Measurements from ENCODE around the gene CAMK1G. TPM values are rescaled to one million over a fixed set of nuclear protein-coding genes. Genes with fewer than 3 reads are reported as not detected.

Gene CAMK1G
- total RNA-seq, 3 donors from 2014 or later = 0.60 TPM; not detected in 2

DNA sequence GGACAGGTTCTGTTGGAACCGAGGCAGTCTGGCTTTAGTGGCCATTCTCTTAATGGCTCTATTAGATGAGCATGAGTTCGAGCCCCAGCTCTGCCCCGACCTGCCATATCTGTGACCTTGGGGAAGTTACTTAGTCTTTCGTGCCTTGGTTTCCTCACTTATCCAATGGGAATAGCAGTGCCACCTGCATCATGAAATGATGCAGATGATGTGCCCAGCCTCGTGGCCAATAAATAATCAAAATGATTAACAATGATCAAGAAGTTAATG, 30.6 kb downstream of the CAMK1G start:
- Histone ChIP-seq H3K9me3 (no peaks in the 10 kb centered on the region), H3K4me3 (no peak overlapping the region), H3K36me3 (ENCODE audit: low read depth) (no peaks in the 10 kb centered on the region), H3K4me1 (ENCODE audit: low read depth) (peaks cover 6% of the 10 kb centered on the region)
- intact Hi-C loops (cut with DNase I, micrococcal nuclease) = no loop called here
- ATAC-seq = no peak
- no peak for TF ChIP-seq CTCF (IDR thresholded peaks at IDR 0.05)
- DNase-seq = no peak

- Histone ChIP-seq H3K9me3 (no peaks in the 10 kb centered on the region), H3K4me3 (no peak overlapping the region), H3K4me1 (ENCODE audit: low read depth) (peaks cover 13% of the 10 kb centered on the region), H3K36me3 (ENCODE audit: low read depth) (no peaks in the 10 kb centered on the region)
- no peak for TF ChIP-seq CTCF (IDR thresholded peaks at IDR 0.05)
- ATAC-seq (no peak), DNase-seq (no peak)
- intact Hi-C loops (cut with DNase I, micrococcal nuclease) = no loop called here
Measured at GRCh38 chr1:209614906-209615305, 31.4 kb downstream of the CAMK1G start.

- Histone ChIP-seq H3K4me3 (no peak overlapping the region), H3K4me1 (ENCODE audit: low read depth) (peaks cover 20% of the 10 kb centered on the region), H3K36me3 (ENCODE audit: low read depth) (no peaks in the 10 kb centered on the region), H3K9me3 (no peaks in the 10 kb centered on the region)
- no peak for ATAC-seq
- no peak for TF ChIP-seq CTCF (IDR thresholded peaks at IDR 0.05)
- DNase-seq = no peak
- intact Hi-C loops (cut with DNase I, micrococcal nuclease) = no loop called here
Measured at GRCh38 chr1:209616366-209617046, 33.0 kb downstream of the CAMK1G start.

DNA sequence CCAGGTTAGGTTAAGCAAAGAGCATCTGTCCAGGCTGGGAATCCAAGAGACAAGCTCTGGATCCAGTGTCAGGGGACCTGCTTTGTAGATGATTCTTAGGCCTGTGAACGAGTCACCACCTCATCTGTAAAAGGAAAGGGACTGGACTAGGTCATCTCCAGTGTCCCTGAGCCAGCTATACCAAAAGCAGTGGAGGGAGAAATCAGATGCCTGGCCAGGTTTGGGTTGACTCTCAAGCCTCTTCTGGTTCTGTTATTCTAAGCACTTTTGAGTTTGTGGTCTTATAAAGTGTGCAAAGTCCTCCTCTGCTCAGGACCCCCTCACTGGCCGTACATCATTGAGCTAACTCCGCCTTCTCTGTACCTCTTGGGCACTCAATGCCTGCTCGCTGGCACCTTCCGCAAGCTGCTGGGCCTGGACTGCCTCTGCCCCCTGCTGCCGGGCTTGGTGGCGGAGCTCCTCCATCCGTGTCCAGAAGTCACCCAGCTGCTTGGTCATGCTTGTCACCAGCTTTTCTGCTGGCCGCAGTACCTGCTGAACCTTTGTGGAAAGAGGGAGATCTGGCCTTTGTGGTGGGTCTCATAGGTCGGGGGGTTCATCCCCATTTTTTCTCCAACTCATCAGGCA, 33.6 kb downstream of the CAMK1G start:
- ATAC-seq (no peak), DNase-seq (no peak)
- no peaks in the 10 kb centered on the region for H3K9me3 ChIP-seq
- H3K4me3 ChIP-seq = no peak overlapping the region
- no peak for TF ChIP-seq CTCF (IDR thresholded peaks at IDR 0.05)
- H3K36me3 ChIP-seq (ENCODE audit: low read depth) = no peaks in the 10 kb centered on the region
- intact Hi-C loops (cut with DNase I, micrococcal nuclease) = no loop called here
- peaks cover 20% of the 10 kb centered on the region for H3K4me1 ChIP-seq (ENCODE audit: low read depth)

GRCh38 chr1:209617755-209618154, 34.2 kb downstream of the CAMK1G start:
- intact Hi-C loops (cut with DNase I, micrococcal nuclease) = no loop called here
- H3K36me3 ChIP-seq (ENCODE audit: low read depth) = no peaks in the 10 kb centered on the region

More at GRCh38 chr1:209617755-209618154, 34.2 kb downstream of the CAMK1G start:
- TF ChIP-seq CTCF (IDR thresholded peaks at IDR 0.05) = no peak
- no peak for DNase-seq
- no peak overlapping the region for H3K4me3 ChIP-seq
- no peaks in the 10 kb centered on the region for H3K9me3 ChIP-seq
- ATAC-seq = no peak
- H3K4me1 ChIP-seq (ENCODE audit: low read depth) = peaks cover 20% of the 10 kb centered on the region

Measured in mucosa of descending colon (tissue), 3 donors.